Activated B cell treated with CpG ODN at 0.5 μM for 24 hours (primary cell): ENCODE results near the gene TECPR2. TPM values are rescaled to one million over a fixed set of nuclear protein-coding genes. Genes with fewer than 3 reads are reported as not detected.

ENCODE experiments used
- ATAC-seq: fragments of 200-7000 bp; cut with Tn5 transposase; one replicate; pipeline ENCODE4 v1.10.0; 2021; ENCODE audit warnings: low read depth, mild to moderate bottlenecking, moderate library complexity
- CTCF ChIA-PET: fragments of 350-600 bp; sonication (Branson Sonifier 250); formaldehyde crosslinking; loops from one replicate; lab custom pipeline; 2021; ENCODE audit warnings: antibody characterized with exemption; lab: Charles Lee
- POLR2A ChIA-PET: fragments of 350-600 bp; sonication (Branson Sonifier 250); formaldehyde crosslinking; loops from one replicate; lab custom pipeline; 2021; ENCODE audit warnings: antibody characterized with exemption; lab: Charles Lee
- DNase-seq: peaks from one replicate; pipeline ENCODE4 v3.0.0; 2022
- H3K27ac Mint-ChIP-seq: one replicate; pipeline ENCODE4 v1.8.0; 2020; ENCODE audit warnings: mixed read lengths
- H3K27me3 Mint-ChIP-seq: one replicate; pipeline ENCODE4 v1.8.0; 2021; ENCODE audit warnings: mixed read lengths
- H3K36me3 Mint-ChIP-seq: one replicate; pipeline ENCODE4 v1.8.0; 2021; ENCODE audit warnings: low read depth, mixed read lengths
- H3K4me1 Mint-ChIP-seq: one replicate; pipeline ENCODE4 v1.8.0; 2021; ENCODE audit warnings: mixed read lengths
- H3K4me3 Mint-ChIP-seq: one replicate; pipeline ENCODE4 v1.8.0; 2020; ENCODE audit warnings: mild to moderate bottlenecking, mixed read lengths
- H3K9me3 Mint-ChIP-seq: one replicate; pipeline ENCODE4 v1.8.0; 2020; ENCODE audit warnings: mixed read lengths
- CTCF ChIP-seq: fragments of 200-600 bp; IDR thresholded peaks from one replicate; pipeline ENCODE4 v1.8.0; 2022; ENCODE audit warnings: antibody characterized with exemption, mild to moderate bottlenecking
- intact Hi-C: fragments of 100-400 bp; cut with micrococcal nuclease; formaldehyde crosslinking; loops from one replicate; pipeline ENCODE4 v1.15.1; 2024
- total RNA-seq: library from RNA; stranded (reverse); gene quantifications from 2 replicates; pipeline ENCODE4 v1.2.3, GENCODE V29; 2022

The TECPR2 gene
- total RNA-seq, 1 donor from 2014 or later, result 9.9 TPM

GRCh38 chr14:102417001-102417431, 54.3 kb downstream of the TECPR2 start:
- ATAC-seq (no peak), DNase-seq (no peak)
- ChIA-PET CTCF (no interaction called here), POLR2A (no interaction called here)
- Mint-ChIP-seq H3K9me3 (no peaks in the 10 kb centered on the region), H3K4me1 (no peaks in the 10 kb centered on the region), H3K4me3 (no peak overlapping the region), H3K27ac (no peak overlapping the region), H3K27me3 (no peaks in the 10 kb centered on the region), H3K36me3 (peaks cover 14% of the 10 kb centered on the region)
- no peak for TF ChIP-seq CTCF
- intact Hi-C loops, result no loop called here

- no peaks in the 10 kb centered on the region for H3K4me1 Mint-ChIP-seq
Measured at GRCh38 chr14:102417646-102418045, 54.9 kb downstream of the TECPR2 start.

GRCh38 chr14:102418169-102418852, 55.6 kb downstream of the TECPR2 start:
- no peak for TF ChIP-seq CTCF
- H3K4me3 Mint-ChIP-seq, result no peak overlapping the region
- H3K27me3 Mint-ChIP-seq, result no peaks in the 10 kb centered on the region
- H3K27ac Mint-ChIP-seq, result no peak overlapping the region
- ChIA-PET CTCF (interaction anchor here (0.6 kb wide), 1 partner anchor 1341 kb away, joined by 3 read pairs; no protein-coding TSS in a partner anchor), POLR2A (no interaction called here)
- no peaks in the 10 kb centered on the region for H3K4me1 Mint-ChIP-seq
- intact Hi-C loops, result no loop called here
- no peaks in the 10 kb centered on the region for H3K9me3 Mint-ChIP-seq
- DNase-seq, result no peak
- no peak for ATAC-seq
- H3K36me3 Mint-ChIP-seq, result peaks cover 14% of the 10 kb centered on the region

More at GRCh38 chr14:102417646-102418045, 54.9 kb downstream of the TECPR2 start:
- H3K9me3 Mint-ChIP-seq, result no peaks in the 10 kb centered on the region
- POLR2A ChIA-PET, result no interaction called here
- no peak for TF ChIP-seq CTCF
- H3K27ac Mint-ChIP-seq, result no peak overlapping the region
- no peaks in the 10 kb centered on the region for H3K27me3 Mint-ChIP-seq
- no peak overlapping the region for H3K4me3 Mint-ChIP-seq
- peaks cover 14% of the 10 kb centered on the region for H3K36me3 Mint-ChIP-seq
- ATAC-seq, result no peak
- CTCF ChIA-PET, result no interaction called here
- intact Hi-C loops, result no loop called here
- no peak for DNase-seq

GRCh38 chr14:102418853-102419240, 56.1 kb downstream of the TECPR2 start:
- Mint-ChIP-seq H3K9me3 (no peaks in the 10 kb centered on the region), H3K4me3 (no peak overlapping the region), H3K36me3 (peaks cover 14% of the 10 kb centered on the region), H3K27ac (no peak overlapping the region), H3K27me3 (no peaks in the 10 kb centered on the region), H3K4me1 (no peaks in the 10 kb centered on the region)
- no peak for DNase-seq
- intact Hi-C loops, result no loop called here
- ChIA-PET POLR2A (no interaction called here), CTCF (interaction anchor here (0.6 kb wide), 1 partner anchor 1341 kb away, joined by 3 read pairs; no protein-coding TSS in a partner anchor)
- no peak for TF ChIP-seq CTCF
- no peak for ATAC-seq

- Mint-ChIP-seq H3K36me3 (peaks cover 13% of the 10 kb centered on the region), H3K27ac (no peak overlapping the region), H3K27me3 (no peaks in the 10 kb centered on the region), H3K4me3 (no peak overlapping the region), H3K4me1 (no peaks in the 10 kb centered on the region), H3K9me3 (no peaks in the 10 kb centered on the region)
- ChIA-PET POLR2A (no interaction called here), CTCF (no interaction called here)
- no peak for DNase-seq
- TF ChIP-seq CTCF, result no peak
- no peak for ATAC-seq
- intact Hi-C loops, result no loop called here
Measured at GRCh38 chr14:102419276-102419675, 56.5 kb downstream of the TECPR2 start.
